ENCODE data around the gene MYH10.

DNA sequence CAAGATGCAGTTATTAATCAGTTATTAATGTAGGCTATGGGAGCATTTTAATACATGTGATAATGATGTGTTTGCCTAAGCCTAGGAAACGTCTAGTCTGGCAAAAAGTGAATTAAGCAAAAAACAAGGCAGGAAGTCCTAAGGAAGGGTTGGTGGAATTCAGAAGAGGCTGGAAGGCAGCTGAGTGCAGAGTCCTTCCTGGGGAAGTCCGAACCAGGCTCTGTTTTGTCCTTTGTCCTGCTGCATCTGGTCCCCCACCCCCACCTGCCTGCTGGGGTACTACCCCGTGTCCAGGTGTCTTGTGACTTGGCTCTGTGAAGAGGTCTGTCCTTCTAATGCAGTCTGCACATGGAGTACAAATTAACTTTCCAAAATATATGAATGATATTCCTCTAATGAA is 1.5 kb upstream of the MYH10 start:
- TF ChIP-seq PPARA (CRISPR knock-in tag; IDR thresholded peaks at IDR 0.05; ENCODE audit: borderline replicate concordance), result no peak
- TF ChIP-seq ZNF70 (CRISPR knock-in tag; IDR thresholded peaks at IDR 0.05), result no peak
- TF ChIP-seq TOX (CRISPR knock-in tag; IDR thresholded peaks at IDR 0.05; ENCODE audit: borderline replicate concordance), result no peak
- TF ChIP-seq ESRRG (CRISPR knock-in tag; IDR thresholded peaks at IDR 0.05), result no peak
- TF ChIP-seq, protein P1, sequence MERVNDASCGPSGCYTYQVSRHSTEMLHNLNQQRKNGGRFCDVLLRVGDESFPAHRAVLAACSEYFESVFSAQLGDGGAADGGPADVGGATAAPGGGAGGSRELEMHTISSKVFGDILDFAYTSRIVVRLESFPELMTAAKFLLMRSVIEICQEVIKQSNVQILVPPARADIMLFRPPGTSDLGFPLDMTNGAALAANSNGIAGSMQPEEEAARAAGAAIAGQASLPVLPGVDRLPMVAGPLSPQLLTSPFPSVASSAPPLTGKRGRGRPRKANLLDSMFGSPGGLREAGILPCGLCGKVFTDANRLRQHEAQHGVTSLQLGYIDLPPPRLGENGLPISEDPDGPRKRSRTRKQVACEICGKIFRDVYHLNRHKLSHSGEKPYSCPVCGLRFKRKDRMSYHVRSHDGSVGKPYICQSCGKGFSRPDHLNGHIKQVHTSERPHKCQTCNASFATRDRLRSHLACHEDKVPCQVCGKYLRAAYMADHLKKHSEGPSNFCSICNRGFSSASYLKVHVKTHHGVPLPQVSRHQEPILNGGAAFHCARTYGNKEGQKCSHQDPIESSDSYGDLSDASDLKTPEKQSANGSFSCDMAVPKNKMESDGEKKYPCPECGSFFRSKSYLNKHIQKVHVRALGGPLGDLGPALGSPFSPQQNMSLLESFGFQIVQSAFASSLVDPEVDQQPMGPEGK (CRISPR knock-in tag; IDR thresholded peaks at IDR 0.05; ENCODE audit: borderline replicate concordance), result no peak
- no peak for TF ChIP-seq SNAI2 (CRISPR knock-in tag; IDR thresholded peaks at IDR 0.05)
- no peak for TF ChIP-seq CREB5 (CRISPR knock-in tag; IDR thresholded peaks at IDR 0.05; ENCODE audit: low read depth)
- TF ChIP-seq CSDC2 (CRISPR knock-in tag; IDR thresholded peaks at IDR 0.05), result no peak
- no peak for TF ChIP-seq ZFP30 (CRISPR knock-in tag; IDR thresholded peaks at IDR 0.05)
- no peak for TF ChIP-seq RARB (CRISPR knock-in tag; IDR thresholded peaks at IDR 0.05)
- TF ChIP-seq ZFP3 (CRISPR knock-in tag; IDR thresholded peaks at IDR 0.05), result no peak
- no peak for TF ChIP-seq POU6F1 (CRISPR knock-in tag; IDR thresholded peaks at IDR 0.05; ENCODE audit: borderline replicate concordance, low read depth)
- no peak for TF ChIP-seq ZC3H10 (CRISPR knock-in tag; IDR thresholded peaks at IDR 0.05)
- TF ChIP-seq ZNF565 (CRISPR knock-in tag; conservative IDR thresholded peaks at IDR 0.05; ENCODE audit: low read depth), result no peak
